HepG2 (cell line): ENCODE results near the gene VAMP8. TPM values are rescaled to one million over a fixed set of nuclear protein-coding genes. Genes with fewer than 3 reads are reported as not detected.

Experiments used
- CENPT ChIP-seq: sonication (generic); formaldehyde crosslinking; IDR thresholded peaks from 2 replicates; pipeline ENCODE4 v1.8.0; 2022; ENCODE audit warnings: low read depth, mild to moderate bottlenecking, moderate library complexity, missing genetic modification reagents
- FOXO1 ChIP-seq: sonication (generic); formaldehyde crosslinking; IDR thresholded peaks from 2 replicates; pipeline ENCODE4 v1.4.0; 2020; ENCODE audit warnings: missing genetic modification reagents
- HNF4A ChIP-seq: sonication (generic); formaldehyde crosslinking; IDR thresholded peaks from 2 replicates; pipeline ENCODE4 v1.4.0; 2020; ENCODE audit warnings: missing genetic modification reagents
- IRX3 ChIP-seq: sonication (generic); formaldehyde crosslinking; IDR thresholded peaks from 2 replicates; pipeline ENCODE4 v1.8.1; 2023; ENCODE audit warnings: mild to moderate bottlenecking, low read depth, missing genetic modification reagents, borderline replicate concordance
- MXI1 ChIP-seq: IDR thresholded peaks from 3 replicates; pipeline ENCODE4 v1.6.1; 2012; ENCODE audit warnings: low read depth, low read length, inconsistent platforms, borderline replicate concordance
- NBN ChIP-seq: fragments of 450-650 bp; conservative IDR thresholded peaks from 2 replicates; pipeline ENCODE4 v1.6.1; 2017
- NRL ChIP-seq: sonication (generic); formaldehyde crosslinking; IDR thresholded peaks from 2 replicates; pipeline ENCODE4 v1.5.0; 2020; ENCODE audit warnings: missing genetic modification reagents, mild to moderate bottlenecking, moderate library complexity, borderline replicate concordance
- RXRA ChIP-seq: sonication (generic); formaldehyde crosslinking; IDR thresholded peaks from 2 replicates; pipeline ENCODE4 v1.5.1; 2020; ENCODE audit warnings: missing genetic modification reagents
- TCF12 ChIP-seq, 2 experiments: fragments of 450-650 bp in 1 of 2; sonication (generic) in 1 of 2; formaldehyde crosslinking in 1 of 2; IDR thresholded peaks; 2 replicates each; pipeline versions ENCODE4 v1.6.1 to v1.8.0; 2017 to 2022; ENCODE audit warnings: antibody characterized with exemption in 1 of 2, mild to moderate bottlenecking in 1 of 2, missing genetic modification reagents in 1 of 2, moderate library complexity in 1 of 2
- ZNF326 ChIP-seq: sonication (generic); formaldehyde crosslinking; IDR thresholded peaks from 2 replicates; pipeline ENCODE4 v1.4.0; 2020; ENCODE audit warnings: missing genetic modification reagents, borderline replicate concordance
- ZNF607 ChIP-seq: sonication (generic); formaldehyde crosslinking; IDR thresholded peaks from 2 replicates; pipeline ENCODE4 v1.5.1; 2020; ENCODE audit warnings: missing genetic modification reagents, mild to moderate bottlenecking, borderline replicate concordance
- ZNF775 ChIP-seq: sonication (generic); formaldehyde crosslinking; IDR thresholded peaks from 2 replicates; pipeline ENCODE4 v1.4.0; 2020; ENCODE audit warnings: missing genetic modification reagents, mild to moderate bottlenecking, moderate library complexity, borderline replicate concordance
- ZNF816 ChIP-seq: sonication (generic); formaldehyde crosslinking; IDR thresholded peaks from 2 replicates; pipeline ENCODE4 v1.8.0; 2022; ENCODE audit warnings: missing genetic modification reagents, mild to moderate bottlenecking, borderline replicate concordance
- polyA plus RNA-seq, 8 experiments: library from polyadenylated mRNA; depleted of rRNA in 3 of 8; stranded (reverse) in 7 of 8; unstranded in 1 of 8; fragments of >200 nt; fragmentation: Illumina TruSeq in 4 of 8; extraction: Trizol in 4 of 8; gene quantifications; 2 replicates each; pipeline versions ENCODE4 v1.2.1 to v1.2.3, GENCODE V29; 2011 to 2016; ENCODE audit warnings: low read depth in 4 of 8, missing spikeins in 1 of 8, mixed read lengths in 1 of 8; ENCODE audit not compliant: insufficient read depth in 1 of 8
- total RNA-seq, 5 experiments: library from RNA; depleted of rRNA; stranded (reverse); fragments of >200 nt; fragmentation: Illumina TruSeq; extraction: Trizol; gene quantifications; 2 replicates each; pipeline ENCODE4 v1.2.3, GENCODE V29; 2016; ENCODE audit warnings: low read depth in 1 of 5
- TF ChIP-seq, protein P1 (sequence below): sonication (generic); formaldehyde crosslinking; IDR thresholded peaks from 2 replicates; pipeline ENCODE4 v1.9.0; 2021; ENCODE audit warnings: missing genetic modification reagents, borderline replicate concordance
- TF ChIP-seq, protein P2 (sequence below): sonication (generic); formaldehyde crosslinking; IDR thresholded peaks from 2 replicates; pipeline ENCODE4 v1.4.0; 2020; ENCODE audit warnings: missing genetic modification reagents

The VAMP8 gene
- total and polyA plus RNA-seq, 2 of the 13 experiments (the other 11 are each of a cell fraction or from before 2014, with no cell fraction given) = 83.3 to 157 TPM

DNA sequence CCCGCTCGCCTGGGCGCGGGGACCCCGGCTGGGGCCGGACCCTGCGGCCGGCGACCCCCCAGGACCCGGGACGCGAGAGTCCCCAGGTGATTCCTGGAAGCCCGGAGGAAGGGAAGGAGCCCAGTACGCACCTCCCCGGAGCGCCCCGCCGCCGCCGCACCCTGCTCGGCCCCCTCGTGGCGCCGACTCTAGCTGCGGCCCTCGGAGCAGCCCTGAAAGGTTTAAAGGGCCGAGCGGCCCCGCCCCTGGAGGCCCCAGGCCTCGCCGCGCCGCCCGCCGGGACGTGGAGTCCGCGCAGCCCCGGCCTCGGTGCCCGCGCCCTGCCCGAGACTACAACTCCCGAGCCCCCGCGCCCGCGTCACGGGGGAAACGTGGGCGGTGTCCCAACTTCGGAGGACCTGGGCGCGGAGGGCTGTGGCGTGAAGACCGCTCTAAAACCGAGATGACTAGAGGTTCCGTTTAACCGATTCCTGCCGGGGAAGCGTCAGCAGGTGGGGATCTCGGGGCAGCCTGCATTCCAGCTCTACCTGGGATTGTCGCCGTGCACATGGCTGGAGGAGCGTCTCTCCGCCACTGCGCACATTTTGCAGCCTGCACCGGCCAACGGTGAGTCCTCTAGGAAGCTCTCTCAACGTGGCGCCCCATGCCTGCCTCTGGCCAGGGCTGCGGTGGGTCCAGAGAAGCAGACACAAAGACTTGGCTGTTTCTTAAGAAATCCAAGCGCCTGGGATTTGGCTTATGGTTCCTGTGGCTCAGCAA is 25.3 kb downstream of the VAMP8 start, which contains the start of gene TMEM150A (continued):
- TF ChIP-seq, protein P1, sequence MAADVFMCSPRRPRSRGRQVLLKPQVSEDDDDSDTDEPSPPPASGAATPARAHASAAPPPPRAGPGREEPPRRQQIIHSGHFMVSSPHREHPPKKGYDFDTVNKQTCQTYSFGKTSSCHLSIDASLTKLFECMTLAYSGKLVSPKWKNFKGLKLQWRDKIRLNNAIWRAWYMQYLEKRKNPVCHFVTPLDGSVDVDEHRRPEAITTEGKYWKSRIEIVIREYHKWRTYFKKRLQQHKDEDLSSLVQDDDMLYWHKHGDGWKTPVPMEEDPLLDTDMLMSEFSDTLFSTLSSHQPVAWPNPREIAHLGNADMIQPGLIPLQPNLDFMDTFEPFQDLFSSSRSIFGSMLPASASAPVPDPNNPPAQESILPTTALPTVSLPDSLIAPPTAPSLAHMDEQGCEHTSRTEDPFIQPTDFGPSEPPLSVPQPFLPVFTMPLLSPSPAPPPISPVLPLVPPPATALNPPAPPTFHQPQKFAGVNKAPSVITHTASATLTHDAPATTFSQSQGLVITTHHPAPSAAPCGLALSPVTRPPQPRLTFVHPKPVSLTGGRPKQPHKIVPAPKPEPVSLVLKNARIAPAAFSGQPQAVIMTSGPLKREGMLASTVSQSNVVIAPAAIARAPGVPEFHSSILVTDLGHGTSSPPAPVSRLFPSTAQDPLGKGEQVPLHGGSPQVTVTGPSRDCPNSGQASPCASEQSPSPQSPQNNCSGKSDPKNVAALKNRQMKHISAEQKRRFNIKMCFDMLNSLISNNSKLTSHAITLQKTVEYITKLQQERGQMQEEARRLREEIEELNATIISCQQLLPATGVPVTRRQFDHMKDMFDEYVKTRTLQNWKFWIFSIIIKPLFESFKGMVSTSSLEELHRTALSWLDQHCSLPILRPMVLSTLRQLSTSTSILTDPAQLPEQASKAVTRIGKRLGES (CRISPR knock-in tag) = peak; percentile 50; the same call in 1 of the 2 replicates
- 0 out of 2 replicates have a peak, but pooled peaks have one; percentile 9 for TF ChIP-seq CENPT
- TF ChIP-seq RXRA (CRISPR knock-in tag) = peak; percentile 34
- no peak for TF ChIP-seq ZNF326 (CRISPR knock-in tag)
- TF ChIP-seq FOXO1 (CRISPR knock-in tag) = peak; percentile 54; the same call in 1 of the 2 replicates
- 0 out of 2 replicates have a peak, but pooled peaks have one; percentile 91 for TF ChIP-seq ZNF816 (CRISPR knock-in tag)
- 0 out of 2 replicates have a peak, but pooled peaks have one; percentile 84 for TF ChIP-seq IRX3 (CRISPR knock-in tag)
- TF ChIP-seq TCF12 (IDR thresholded peaks at IDR 0.05) = no peak
- peak; percentile 77; the same call in 1 of the 2 replicates for TF ChIP-seq TCF12 (CRISPR knock-in tag; IDR thresholded peaks at IDR 0.05)
- TF ChIP-seq ZNF775 (CRISPR knock-in tag) = no peak
- no peak for TF ChIP-seq NRL
- peak; percentile 87 for TF ChIP-seq MXI1
- TF ChIP-seq, protein P2, sequence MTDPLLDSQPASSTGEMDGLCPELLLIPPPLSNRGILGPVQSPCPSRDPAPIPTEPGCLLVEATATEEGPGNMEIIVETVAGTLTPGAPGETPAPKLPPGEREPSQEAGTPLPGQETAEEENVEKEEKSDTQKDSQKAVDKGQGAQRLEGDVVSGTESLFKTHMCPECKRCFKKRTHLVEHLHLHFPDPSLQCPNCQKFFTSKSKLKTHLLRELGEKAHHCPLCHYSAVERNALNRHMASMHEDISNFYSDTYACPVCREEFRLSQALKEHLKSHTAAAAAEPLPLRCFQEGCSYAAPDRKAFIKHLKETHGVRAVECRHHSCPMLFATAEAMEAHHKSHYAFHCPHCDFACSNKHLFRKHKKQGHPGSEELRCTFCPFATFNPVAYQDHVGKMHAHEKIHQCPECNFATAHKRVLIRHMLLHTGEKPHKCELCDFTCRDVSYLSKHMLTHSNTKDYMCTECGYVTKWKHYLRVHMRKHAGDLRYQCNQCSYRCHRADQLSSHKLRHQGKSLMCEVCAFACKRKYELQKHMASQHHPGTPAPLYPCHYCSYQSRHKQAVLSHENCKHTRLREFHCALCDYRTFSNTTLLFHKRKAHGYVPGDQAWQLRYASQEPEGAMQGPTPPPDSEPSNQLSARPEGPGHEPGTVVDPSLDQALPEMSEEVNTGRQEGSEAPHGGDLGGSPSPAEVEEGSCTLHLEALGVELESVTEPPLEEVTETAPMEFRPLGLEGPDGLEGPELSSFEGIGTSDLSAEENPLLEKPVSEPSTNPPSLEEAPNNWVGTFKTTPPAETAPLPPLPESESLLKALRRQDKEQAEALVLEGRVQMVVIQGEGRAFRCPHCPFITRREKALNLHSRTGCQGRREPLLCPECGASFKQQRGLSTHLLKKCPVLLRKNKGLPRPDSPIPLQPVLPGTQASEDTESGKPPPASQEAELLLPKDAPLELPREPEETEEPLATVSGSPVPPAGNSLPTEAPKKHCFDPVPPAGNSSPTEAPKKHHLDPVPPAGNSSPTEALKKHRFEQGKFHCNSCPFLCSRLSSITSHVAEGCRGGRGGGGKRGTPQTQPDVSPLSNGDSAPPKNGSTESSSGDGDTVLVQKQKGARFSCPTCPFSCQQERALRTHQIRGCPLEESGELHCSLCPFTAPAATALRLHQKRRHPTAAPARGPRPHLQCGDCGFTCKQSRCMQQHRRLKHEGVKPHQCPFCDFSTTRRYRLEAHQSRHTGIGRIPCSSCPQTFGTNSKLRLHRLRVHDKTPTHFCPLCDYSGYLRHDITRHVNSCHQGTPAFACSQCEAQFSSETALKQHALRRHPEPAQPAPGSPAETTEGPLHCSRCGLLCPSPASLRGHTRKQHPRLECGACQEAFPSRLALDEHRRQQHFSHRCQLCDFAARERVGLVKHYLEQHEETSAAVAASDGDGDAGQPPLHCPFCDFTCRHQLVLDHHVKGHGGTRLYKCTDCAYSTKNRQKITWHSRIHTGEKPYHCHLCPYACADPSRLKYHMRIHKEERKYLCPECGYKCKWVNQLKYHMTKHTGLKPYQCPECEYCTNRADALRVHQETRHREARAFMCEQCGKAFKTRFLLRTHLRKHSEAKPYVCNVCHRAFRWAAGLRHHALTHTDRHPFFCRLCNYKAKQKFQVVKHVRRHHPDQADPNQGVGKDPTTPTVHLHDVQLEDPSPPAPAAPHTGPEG (CRISPR knock-in tag) = peak; percentile 51; the same call in 1 of the 2 replicates
- no peak; the same call in 1 of the 2 replicates for TF ChIP-seq HNF4A (CRISPR knock-in tag)
- 0 out of 2 replicates have a peak, but pooled peaks have one; percentile 43 for TF ChIP-seq ZNF607 (CRISPR knock-in tag)
- TF ChIP-seq NBN = no peak
